ENCODE results near the gene KCNMB3.
"Not testable (repeated sequence)": the region's sequence is repeated elsewhere in the genome, so short reads cannot be mapped to it uniquely, and the experiment has no call there.

The KCNMB3 gene

GRCh38 chr3:179256813-179257212, 5.9 kb upstream of the KCNMB3 start:
- no peak for DNase-seq (ENCODE audit: low read depth)
- no peak for TF ChIP-seq CTCF (IDR thresholded peaks at IDR 0.05; ENCODE audit: control insufficient read depth, extremely low read depth, insufficient read depth)
- no peak overlapping the region for H3K4me3 ChIP-seq (ENCODE audit: low read depth, low read length)

DNA sequence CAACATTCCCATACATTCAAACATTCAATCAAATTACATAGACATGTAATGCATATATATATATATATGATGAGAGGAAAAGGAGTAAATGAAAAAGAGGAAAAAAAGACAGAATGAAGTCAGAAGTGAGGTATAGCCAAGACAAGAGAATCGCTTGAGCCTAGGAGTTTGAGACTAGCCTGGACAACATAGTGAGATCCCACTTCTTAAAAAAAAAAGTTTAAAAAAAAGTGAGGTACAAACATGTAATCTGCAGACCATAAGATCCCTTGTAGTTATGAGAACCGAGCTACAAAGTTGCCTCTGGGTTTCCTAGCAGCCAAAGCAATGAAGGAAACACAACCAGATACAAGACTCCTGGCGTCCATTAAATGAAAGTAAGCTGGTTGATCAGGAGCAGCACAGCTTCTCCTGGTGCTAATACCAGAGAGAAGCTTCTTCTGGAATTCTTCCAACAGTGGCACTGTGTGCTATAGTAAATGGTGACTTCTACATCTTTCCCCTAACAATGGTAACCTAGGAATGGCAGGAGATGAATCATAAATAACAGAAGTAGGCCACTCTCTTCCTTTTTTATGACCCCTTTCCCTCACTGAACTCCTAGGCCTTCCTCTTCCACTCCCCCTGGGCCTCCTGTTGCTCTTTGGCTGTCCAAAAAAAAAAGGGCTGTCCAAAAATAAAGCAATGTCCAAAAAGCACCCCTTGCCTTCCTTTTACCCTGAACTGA, 3.5 kb downstream of the KCNMB3 start:
- H3K4me3 ChIP-seq (ENCODE audit: low read depth, low read length), result no peak overlapping the region
- DNase-seq (ENCODE audit: low read depth), result no peak
- no peak for TF ChIP-seq CTCF (IDR thresholded peaks at IDR 0.05; ENCODE audit: control insufficient read depth, extremely low read depth, insufficient read depth)

GRCh38 chr3:179244878-179245277, 6.0 kb downstream of the KCNMB3 start:
- no peak for DNase-seq (ENCODE audit: low read depth)
- no peak overlapping the region for H3K4me3 ChIP-seq (ENCODE audit: low read depth, low read length)
- TF ChIP-seq CTCF (IDR thresholded peaks at IDR 0.05; ENCODE audit: control insufficient read depth, extremely low read depth, insufficient read depth), result no peak

DNA sequence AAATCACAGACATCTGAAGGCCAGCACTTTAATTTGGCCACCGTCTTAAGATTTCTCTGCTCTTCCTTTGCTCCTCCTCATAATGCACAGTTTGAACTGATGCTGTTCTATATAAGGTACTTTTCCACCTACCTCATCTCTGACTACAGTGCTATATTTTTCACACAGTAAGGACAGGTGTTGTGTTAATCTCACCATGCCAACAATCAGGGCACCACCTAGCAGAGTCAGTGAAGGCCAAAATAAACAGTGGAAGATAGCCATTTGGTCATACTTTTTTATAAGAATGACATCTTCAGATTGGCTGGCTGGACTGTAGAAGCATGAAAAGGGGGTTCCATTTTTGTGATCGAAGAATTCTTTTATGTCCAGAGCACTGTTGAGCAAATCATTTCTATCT, 8.1 kb downstream of the KCNMB3 start:
- DNase-seq (ENCODE audit: low read depth); H3K4me3 ChIP-seq (ENCODE audit: low read depth, low read length): not testable (repeated sequence)

DNA sequence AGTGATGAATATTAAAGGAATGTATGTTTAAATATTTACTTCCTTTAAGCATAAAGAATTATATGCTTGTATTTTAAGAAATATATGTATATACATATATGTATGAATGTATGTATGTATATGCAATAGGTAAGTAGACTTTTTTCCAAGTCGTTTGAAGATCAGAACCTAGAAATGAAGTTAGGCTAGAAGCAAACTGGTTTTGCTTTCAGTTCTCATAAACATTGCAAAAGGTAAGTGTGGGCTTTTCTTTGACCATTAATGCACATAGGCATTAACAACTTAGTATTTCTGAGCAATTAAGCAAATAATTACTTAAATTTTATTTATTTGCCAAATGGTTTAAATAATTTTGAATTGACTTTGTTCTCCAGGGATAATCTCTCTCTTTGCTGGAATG, 10.6 kb downstream of the KCNMB3 start:
- not testable (repeated sequence) for H3K4me3 ChIP-seq (ENCODE audit: low read depth, low read length); DNase-seq (ENCODE audit: low read depth)

DNA sequence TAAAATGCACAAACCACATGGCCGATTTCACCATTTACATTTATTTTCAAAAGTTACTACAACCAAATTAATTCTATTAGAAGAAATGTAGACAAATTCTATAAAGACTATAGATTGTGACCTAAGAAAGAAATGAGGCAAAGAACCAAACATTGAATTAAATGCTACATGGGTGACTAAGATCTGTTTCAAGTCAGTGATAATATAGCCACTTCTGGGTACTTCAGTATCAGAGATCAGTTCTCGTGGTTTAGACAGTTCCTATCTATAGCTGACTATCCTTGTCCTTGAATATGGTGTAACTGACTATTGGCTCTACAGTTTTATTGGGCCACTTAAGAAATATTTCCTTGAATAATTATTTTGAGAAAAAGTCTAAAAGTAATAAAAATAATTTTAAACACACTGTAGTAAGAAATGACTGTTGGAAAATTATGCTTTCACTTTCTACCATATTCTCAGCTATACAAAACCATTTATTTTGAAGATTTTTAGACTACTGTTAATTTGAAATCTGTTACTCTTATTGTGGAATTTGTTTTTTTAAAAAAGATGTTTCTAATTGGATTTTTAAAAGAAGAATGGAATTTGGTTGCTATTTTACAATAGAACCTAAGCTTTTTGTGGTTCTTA, 14.1 kb downstream of the KCNMB3 start:
- TF ChIP-seq CTCF (IDR thresholded peaks at IDR 0.05; ENCODE audit: control insufficient read depth, extremely low read depth, insufficient read depth), result no peak
- DNase-seq (ENCODE audit: low read depth), result no peak
- no peak overlapping the region for H3K4me3 ChIP-seq (ENCODE audit: low read depth, low read length)

DNA sequence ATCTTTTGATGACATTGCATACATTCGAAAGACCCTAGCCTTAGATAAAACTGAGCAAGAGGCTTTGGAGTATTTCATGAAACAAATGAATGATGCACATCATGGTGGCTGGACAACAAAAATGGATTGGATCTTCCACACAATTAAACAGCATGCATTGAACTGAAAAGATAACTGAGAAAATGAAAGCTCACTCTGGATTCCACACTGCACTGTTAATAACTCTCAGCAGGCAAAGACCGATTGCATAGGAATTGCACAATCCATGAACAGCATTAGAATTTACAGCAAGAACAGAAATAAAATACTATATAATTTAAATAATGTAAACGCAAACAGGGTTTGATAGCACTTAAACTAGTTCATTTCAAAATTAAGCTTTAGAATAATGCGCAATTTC, 16.7 kb downstream of the KCNMB3 start:
- TF ChIP-seq CTCF (IDR thresholded peaks at IDR 0.05; ENCODE audit: control insufficient read depth, extremely low read depth, insufficient read depth), result no peak
- no peak for DNase-seq (ENCODE audit: low read depth)
- H3K4me3 ChIP-seq (ENCODE audit: low read depth, low read length), result no peak overlapping the region

- H3K4me3 ChIP-seq (ENCODE audit: low read depth, low read length), result no peak overlapping the region
- no peak for TF ChIP-seq CTCF (IDR thresholded peaks at IDR 0.05; ENCODE audit: control insufficient read depth, extremely low read depth, insufficient read depth)
- DNase-seq (ENCODE audit: low read depth), result no peak
Measured at GRCh38 chr3:179233043-179233442, 17.9 kb downstream of the KCNMB3 start.
